Astrocyte of the cerebellum (primary cell): ENCODE measurements around the gene NOX5.
"Not testable (repeated sequence)": the region's sequence is repeated elsewhere in the genome, so short reads cannot be mapped to it uniquely, and the experiment has no call there.

Experiments
- DNase-seq: peaks from one replicate; pipeline ENCODE4 v3.0.0-alpha.2; 2011; ENCODE audit warnings: low read depth
- H3K4me3 ChIP-seq: 2 replicates; pipeline ENCODE4 v1.5.1; 2011; ENCODE audit warnings: mild to moderate bottlenecking, low read depth, low read length, moderate library complexity
- in situ Hi-C: cut with HindIII; loops from 2 replicates; pipeline ENCODE4 v1.10.0; 2017; ENCODE audit warnings: low sequenced_read_pairs
- TF ChIP-seq, protein P1 (sequence below): IDR thresholded peaks from 2 replicates; pipeline ENCODE4 v1.5.1; 2012; ENCODE audit warnings: low read length, low read depth, moderate library complexity, mild to moderate bottlenecking; ENCODE audit errors: missing control alignments

The NOX5 gene, protein sequence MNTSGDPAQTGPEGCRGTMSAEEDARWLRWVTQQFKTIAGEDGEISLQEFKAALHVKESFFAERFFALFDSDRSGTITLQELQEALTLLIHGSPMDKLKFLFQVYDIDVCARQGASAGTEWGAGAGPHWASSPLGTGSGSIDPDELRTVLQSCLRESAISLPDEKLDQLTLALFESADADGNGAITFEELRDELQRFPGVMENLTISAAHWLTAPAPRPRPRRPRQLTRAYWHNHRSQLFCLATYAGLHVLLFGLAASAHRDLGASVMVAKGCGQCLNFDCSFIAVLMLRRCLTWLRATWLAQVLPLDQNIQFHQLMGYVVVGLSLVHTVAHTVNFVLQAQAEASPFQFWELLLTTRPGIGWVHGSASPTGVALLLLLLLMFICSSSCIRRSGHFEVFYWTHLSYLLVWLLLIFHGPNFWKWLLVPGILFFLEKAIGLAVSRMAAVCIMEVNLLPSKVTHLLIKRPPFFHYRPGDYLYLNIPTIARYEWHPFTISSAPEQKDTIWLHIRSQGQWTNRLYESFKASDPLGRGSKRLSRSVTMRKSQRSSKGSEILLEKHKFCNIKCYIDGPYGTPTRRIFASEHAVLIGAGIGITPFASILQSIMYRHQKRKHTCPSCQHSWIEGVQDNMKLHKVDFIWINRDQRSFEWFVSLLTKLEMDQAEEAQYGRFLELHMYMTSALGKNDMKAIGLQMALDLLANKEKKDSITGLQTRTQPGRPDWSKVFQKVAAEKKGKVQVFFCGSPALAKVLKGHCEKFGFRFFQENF

DNA sequence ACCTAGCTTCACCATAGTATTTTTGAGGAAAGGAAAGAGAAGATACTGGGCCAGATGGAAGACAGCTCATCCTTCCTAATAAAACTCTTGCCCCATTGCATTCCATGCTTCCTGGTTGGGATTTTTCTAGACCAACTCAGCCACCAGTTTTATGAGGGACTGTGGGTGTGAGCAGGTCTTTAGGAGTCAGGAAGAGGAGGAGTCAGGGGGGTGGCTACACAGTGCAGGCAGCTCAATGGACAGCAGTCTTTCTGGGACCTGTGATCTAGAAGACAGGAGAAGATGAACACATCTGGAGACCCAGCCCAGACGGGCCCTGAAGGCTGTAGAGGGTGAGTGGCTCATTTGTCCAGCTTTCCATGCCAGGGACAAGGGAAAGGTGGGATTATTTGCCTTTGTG, at the start of gene NOX5:
NOX5 (plus strand) TSS at position 242 of the 400 bp plus-strand sequence; CDS start at position 283, 41 bp downstream.
- no peak for DNase-seq
- TF ChIP-seq, protein P1, sequence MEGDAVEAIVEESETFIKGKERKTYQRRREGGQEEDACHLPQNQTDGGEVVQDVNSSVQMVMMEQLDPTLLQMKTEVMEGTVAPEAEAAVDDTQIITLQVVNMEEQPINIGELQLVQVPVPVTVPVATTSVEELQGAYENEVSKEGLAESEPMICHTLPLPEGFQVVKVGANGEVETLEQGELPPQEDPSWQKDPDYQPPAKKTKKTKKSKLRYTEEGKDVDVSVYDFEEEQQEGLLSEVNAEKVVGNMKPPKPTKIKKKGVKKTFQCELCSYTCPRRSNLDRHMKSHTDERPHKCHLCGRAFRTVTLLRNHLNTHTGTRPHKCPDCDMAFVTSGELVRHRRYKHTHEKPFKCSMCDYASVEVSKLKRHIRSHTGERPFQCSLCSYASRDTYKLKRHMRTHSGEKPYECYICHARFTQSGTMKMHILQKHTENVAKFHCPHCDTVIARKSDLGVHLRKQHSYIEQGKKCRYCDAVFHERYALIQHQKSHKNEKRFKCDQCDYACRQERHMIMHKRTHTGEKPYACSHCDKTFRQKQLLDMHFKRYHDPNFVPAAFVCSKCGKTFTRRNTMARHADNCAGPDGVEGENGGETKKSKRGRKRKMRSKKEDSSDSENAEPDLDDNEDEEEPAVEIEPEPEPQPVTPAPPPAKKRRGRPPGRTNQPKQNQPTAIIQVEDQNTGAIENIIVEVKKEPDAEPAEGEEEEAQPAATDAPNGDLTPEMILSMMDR: no peak
- H3K4me3 ChIP-seq: no peak within 1 kb of the TSS
- in situ Hi-C loops: no loop called here

DNA sequence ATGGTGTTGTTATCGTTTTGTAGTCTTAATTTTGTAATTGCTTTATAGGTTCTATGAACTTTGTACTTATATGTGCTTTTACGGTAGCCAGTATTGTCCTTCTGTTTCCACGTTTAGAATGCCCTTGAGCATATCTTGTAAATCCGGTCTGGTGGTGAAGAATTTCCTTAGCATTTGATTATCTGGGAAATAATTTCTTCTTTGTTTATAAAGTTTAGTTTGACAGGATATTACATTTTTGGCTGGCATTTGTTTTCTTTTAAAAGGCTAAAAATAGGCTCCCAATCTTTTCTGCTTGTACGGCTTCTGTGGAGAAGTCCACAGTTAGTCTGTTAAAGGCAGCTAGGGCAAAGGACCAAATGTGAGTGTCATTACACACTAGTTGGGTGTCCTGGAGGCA, 47.5 kb upstream of the NOX5 start:
- no peak overlapping the region for H3K4me3 ChIP-seq
- in situ Hi-C loops: no loop called here
- TF ChIP-seq, protein P1: no peak

DNA sequence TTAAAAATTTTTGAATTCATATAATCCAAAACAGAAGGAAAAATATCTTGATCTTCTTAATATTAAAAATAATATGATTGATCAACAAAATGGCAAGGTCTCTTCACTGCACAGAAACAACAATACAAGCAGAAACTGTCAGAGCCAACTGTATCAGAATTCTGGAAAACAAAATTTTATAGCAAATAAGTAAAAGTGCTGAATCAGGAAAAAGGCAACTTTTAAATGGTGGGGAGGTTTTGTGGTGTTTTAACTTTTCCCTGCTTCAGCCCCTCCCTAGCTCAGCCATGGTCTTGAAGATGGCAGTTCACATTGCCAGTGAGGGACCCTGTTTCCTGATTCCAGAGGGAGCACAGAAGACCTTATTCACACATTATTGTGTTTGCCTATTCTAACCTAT, 46.5 kb upstream of the NOX5 start:
- no peak for DNase-seq
- TF ChIP-seq, protein P1: no peak
- in situ Hi-C loops: no loop called here
- H3K4me3 ChIP-seq: no peak overlapping the region

More for the DNA sequence above, 47.5 kb upstream of the NOX5 start:
- no peak for DNase-seq

DNA sequence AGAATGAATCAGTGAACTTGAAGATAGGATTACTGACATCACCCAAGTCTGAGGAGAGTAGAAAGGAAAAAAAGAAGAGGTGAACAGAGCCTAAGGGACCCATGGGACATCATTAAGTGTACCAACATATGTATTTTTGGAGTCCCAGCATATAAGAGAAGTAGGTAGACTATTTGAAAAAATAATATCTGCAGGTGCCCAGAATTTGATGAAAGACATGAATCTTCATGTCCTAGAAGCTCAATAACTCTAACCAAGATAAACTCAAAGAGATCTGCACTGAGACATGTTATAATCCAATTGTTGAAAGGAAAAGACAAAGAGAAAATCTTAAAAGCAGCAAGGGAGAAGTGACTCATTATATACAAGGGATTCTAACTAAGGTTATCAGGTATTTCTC, 45.2 kb upstream of the NOX5 start:
- no peak for DNase-seq
- no peak overlapping the region for H3K4me3 ChIP-seq
- in situ Hi-C loops: no loop called here
- TF ChIP-seq, protein P1: no peak

DNA sequence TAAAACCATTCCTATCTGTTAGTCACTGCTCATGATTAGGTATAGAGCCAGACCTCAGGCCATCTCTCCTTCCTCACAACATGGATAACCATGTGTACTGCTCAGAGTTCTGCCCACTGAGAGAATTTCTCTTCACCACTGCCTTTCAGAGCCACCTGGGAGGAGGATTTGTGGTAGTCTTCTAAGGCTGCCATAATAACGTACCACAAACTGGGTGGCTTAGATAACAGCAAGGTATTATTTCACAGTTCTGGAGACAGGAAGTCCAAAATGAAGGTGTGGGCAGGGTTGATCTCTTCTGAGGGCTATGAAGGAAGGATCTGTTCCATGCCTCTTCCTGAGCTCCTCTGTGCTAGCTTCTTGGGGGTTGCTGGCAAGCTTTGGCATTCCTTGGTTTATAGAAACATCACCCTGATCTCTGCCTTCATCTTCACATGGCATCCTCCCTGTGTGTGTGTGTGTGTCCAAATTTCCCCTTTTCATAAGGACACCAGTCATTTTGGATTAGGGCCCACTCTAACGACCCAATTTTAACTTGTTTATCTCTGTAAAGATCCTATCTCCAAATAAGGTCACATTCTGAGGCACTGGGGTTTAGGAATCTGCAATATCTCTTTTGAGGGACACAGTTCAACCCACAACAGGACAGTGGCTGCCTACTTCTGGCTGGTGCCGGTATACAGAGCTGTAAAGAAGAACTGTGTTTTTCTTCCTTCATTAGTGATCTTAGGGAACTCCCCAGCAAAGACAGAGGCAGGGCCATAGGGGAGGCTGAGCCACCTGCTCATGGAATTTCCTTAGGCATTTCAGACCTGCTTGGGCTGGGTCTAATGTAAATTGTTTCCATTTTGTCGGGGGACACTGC, 42.1 kb upstream of the NOX5 start:
- H3K4me3 ChIP-seq: no peak overlapping the region
- TF ChIP-seq, protein P1: no peak
- in situ Hi-C loops: no loop called here
- no peak for DNase-seq

DNA sequence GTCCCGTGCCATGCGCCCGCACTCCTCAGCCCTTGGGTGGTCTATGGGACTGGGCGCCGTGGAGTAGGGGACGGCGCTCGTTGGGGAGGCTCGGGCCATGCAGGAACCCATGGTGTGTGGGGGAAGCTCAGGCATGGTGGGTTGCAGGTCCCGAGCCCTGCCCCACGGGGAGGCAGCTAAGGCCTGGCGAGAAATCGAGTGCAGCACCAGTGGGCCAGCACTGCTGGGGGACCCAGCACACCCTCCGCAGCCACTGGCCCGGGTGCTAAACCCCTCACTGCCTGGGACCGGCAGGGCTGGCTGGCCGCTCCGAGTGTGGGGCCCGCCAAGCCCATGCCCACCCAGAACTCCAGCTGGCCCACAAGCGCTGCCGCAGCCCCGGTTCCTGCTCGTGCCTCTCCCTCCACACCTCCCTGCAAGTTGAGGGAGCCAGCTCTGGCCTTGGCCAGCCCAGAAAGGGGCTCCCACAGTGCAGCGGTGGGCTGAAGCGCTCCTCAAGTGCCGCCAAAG, 38.8 kb upstream of the NOX5 start:
- in situ Hi-C loops: not testable (repeated sequence)

DNA sequence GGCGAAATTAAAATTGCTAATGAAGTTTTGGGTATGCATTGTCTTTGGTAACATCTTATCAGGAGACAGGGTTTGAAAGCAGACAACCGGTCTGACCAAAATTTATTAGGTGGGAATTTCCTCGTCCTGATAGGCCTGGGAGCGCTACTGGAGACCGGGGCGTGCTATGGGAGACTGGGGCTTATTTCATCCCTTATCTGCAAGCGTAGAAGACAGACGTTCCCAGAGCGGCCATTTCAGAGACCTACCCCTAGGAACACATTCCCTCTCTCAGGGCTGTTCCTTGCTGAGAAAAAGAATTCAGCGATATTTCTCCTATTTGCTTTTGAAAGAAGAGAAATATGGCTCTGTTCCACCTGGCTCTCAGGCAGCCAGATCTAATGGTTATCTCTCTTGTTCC, 37.1 kb upstream of the NOX5 start:
- DNase-seq, in situ Hi-C loops, H3K4me3 ChIP-seq: not testable (repeated sequence)

More for the DNA sequence above, 38.8 kb upstream of the NOX5 start:
- not testable (repeated sequence) for H3K4me3 ChIP-seq, DNase-seq
